GM19351 (cell line): ENCODE results near the gene FAM210A.
"Not testable (repeated sequence)": the region's sequence is repeated elsewhere in the genome, so short reads cannot be mapped to it uniquely, and the experiment has no call there.

ENCODE experiments used
- ATAC-seq: cut with Tn5 transposase; IDR thresholded peaks from one replicate; pipeline ENCODE4 v1.9.1; 2021; ENCODE audit warnings: mild to moderate bottlenecking, moderate library complexity; ENCODE audit not compliant: unreplicated experiment

FAM210A gene, protein sequence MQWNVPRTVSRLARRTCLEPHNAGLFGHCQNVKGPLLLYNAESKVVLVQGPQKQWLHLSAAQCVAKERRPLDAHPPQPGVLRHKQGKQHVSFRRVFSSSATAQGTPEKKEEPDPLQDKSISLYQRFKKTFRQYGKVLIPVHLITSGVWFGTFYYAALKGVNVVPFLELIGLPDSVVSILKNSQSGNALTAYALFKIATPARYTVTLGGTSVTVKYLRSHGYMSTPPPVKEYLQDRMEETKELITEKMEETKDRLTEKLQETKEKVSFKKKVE

DNA sequence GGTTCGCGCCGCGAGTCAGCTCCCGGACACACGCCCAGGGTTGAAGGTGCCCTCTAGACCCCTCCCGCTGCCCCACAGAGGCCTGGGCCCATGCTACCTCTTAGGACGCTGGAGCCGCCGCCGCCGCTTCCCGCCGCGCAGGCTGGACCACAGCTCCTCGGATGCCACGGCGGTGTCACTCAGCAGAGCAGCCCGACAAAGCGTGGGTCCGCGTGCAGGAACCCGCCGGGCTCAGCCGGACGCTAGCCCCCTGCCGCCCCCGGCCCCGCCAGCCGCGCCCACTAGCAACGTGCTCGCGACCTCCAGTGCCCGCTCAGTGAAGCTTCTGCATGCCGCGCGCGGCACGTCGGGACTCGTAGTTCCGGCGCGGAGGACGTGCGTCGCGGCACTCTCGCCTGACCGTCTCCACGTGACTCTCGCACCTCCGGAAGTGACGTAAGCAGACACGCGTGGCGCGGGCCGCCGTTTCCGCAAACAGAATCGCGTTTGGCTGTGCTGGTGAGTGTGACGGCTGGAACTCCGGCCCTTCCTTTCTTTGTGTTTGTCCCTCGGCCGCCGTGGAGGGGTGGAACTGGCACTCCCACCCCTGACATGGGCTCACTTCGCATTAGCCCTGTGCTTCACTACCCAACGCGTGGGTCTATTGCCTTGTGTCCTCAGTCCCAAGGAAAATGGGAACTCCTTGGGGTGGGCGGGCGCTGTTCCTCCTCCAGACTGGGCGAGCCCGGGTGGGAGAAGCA lies at the start of gene FAM210A, which contains the start of gene RNMT:
Gene FAM210A (minus strand): TSS at position 327 of the 740 bp plus-strand sequence. CDS start 44,481 bp downstream, outside the sequence.
Gene RNMT (plus strand): TSS at position 442 of the 740 bp plus-strand sequence. CDS start 4,845 bp downstream, outside the sequence.
- peak; percentile 90 for ATAC-seq

DNA sequence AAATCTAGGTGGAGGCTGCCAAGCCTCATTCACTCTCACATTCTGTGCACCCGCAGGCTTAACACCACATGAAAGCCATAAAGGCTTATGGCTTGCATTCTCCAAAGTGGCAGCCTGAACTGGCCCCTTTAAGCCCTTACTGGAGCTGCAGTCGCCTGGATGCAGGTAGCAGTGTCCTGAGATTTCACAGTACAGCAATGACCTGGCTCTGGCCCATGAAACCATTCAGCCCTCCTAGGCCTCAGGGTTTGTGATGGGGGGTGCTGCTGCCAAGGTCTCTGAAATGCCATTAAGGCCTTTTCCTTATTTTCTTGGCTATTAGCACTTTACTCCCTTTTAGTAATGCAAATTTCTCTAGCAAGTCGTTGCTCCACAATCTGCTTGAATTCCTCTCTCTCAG lies 48.7 kb upstream of the FAM210A start:
- no peak for ATAC-seq

DNA sequence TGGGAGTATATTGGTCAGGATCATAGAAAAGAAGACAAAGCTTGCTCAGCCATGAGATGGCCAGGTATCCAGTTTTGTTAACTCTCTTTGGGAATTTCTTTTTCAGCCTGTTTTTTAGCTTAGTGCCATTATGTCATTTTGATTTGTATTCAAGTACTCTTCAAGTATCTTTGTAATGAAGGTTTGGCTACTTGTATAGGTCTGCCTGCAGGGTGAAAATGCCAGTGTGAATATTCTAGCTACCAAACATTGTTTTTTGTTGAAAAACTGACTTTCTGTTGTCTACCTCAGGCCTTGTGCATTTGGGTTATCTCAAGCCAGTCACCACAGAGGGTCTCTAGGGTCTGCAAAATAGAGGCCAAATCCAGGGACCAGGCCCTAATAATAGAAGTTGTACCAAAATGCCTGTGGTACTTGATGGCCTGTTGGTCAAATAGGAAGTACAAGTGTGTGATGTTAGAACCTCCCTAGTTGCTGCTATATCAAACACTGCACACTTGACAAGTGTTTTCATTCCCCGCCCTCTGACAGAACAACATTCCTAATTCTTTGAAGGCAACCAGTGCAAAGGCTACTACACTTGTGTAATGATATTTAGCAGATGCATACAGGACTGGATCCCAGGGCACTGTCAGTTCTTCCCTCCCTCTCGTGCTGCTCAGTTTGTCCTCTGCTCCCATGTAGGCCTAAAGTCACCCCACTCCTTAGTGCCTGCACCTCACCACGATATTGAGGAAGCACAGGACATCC lies 36.5 kb upstream of the FAM210A start:
- ATAC-seq: no peak

DNA sequence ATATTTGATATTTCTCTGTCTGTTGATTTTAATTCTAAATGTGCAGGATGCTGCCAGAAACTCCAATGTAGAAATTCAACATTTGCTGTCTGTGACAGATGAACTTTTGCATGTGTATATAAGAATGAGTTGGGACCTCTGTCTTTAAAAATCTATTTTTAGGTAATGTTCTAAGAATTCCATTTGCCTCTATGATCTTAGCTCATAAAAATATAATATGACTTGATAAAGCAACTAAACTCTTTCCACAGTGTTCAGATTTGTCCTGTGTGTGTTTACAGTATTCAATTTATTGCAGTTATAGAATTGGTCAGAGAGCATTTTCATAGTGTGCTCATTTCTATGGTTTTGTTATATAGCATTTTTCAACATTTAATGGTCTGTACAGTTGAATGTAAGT lies 33.7 kb upstream of the FAM210A start:
- no peak for ATAC-seq

DNA sequence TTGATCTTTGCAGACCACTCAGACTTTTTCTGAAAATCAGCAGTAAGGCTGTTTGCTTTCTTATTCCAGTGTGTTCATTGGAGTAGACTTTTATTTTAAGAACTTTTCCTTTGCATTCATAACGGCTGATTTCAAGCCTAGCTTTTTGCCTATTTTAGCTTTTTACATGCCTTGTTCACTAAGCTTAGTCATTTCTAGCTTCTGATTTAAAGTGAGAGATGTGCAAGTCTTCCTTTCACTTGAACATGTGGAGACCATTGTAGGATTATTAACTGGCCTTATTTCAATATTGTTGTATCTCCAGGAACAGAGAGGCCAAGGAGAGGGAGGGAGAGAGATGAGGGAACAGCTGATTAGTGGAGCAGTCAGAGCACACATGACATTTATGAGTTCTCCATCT lies 32.3 kb upstream of the FAM210A start:
- ATAC-seq: no peak

DNA sequence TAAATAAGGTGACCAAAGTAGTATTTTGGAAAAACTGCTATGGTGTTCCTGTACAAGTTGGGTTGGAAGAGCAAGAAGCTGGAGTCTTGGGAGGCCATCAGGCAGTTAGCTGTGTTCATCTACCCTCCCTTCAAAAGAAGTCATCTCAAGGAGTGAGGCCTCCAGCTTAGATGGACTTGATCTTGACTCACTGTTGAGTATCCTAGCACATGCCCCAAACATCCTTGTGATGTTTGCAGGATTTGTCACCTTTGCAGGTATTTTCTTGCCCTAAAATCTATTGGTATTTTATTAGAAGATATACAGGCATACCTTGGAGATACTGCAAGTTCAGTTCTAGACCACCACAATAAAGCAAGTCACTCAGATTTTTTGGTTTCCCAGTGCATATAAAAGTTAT lies 30.3 kb upstream of the FAM210A start:
- no peak for ATAC-seq

DNA sequence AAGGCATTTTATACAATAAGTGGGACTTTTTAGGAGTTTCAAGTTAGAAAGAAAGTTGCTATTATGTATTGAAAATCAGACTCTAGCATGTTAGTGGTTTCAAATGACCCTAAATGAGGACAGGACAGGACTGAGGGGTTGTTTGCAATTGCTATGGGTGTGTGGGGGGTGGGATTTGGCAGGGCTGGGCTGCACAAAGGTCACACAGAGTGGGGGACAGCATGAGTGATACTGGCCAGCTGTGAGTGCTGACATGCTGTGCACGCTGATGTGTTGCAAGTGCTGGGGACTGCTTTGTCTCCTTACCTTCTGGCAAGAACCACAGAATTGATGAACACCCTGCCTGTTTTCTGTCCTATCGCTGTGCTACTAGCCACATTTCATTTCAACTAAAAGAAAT lies 29.9 kb upstream of the FAM210A start:
- no peak for ATAC-seq

DNA sequence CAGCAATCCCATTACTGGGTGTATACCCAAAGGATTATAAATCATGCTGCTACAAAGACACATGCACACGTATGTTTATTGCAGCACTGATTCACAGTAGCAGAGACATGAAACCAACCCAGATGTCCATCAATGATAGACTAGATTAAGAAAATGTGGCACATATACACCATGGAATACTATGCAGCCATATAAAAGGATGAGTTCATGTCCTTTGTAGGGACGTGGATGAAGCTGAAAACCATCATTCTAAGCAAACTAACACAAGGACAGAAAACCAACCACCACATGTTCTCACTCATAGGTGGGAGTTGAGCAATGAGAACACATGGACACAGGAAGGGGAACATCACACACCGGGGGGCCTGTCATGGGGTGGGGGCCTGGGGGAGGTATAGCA lies 25.2 kb upstream of the FAM210A start:
- ATAC-seq: not testable (repeated sequence)

DNA sequence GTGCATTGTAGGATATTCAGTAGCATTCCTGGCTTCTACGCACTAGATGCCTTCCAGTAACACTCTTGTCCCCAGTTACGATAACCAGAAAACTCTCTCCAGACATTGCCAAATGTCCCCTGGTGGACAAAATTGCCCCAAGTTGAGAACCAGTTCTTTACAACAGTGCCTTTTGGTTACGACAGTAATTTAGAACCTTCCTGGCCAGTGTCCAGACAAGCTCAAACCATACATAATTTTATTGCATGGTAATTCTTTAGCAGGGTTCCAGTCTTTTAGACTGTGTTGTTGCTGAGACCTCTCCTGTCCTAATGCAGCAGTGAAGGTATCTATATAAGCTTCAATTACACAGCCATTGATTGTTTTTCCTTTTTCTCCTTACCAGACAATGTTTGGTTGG lies 20.3 kb upstream of the FAM210A start:
- no peak for ATAC-seq

DNA sequence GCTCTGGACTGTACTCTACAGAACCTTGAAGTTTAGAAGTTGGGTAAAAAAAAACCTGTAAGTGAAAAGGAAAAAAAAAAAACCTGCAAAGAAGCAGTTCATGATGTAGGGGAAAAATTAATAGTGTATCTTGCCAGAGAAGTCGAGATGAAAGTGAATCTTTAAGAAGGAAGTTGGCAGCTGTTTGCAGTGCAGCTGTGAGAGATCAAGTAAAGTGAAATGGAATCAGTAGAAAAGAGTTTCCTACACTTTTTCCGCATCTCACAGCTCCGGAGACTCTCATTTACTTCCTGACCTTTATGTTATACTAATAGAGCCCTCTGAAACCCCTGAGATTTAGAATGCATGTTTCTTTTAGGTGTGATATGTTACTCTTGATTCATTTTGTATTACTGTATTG lies 19.3 kb upstream of the FAM210A start:
- no peak for ATAC-seq

DNA sequence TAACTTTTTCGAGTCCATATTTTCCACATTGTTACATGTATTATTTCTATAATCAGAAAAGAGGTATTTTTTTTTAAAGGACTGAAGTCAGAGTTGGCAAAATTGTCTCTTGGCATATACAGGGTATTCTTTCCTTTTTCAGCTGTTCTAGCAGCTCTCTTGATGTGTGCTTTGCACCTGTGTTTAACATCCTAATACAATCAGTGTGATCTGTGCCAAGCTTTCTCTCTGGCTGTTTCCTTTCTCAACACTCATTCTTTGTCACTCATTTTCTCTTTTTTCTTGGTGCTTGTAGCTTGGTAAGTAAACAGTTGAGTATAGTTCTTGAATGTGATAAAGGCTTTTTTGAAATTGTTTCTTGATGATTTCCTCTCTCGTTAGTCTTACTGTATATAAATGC lies 9.3 kb upstream of the FAM210A start:
- ATAC-seq: no peak

DNA sequence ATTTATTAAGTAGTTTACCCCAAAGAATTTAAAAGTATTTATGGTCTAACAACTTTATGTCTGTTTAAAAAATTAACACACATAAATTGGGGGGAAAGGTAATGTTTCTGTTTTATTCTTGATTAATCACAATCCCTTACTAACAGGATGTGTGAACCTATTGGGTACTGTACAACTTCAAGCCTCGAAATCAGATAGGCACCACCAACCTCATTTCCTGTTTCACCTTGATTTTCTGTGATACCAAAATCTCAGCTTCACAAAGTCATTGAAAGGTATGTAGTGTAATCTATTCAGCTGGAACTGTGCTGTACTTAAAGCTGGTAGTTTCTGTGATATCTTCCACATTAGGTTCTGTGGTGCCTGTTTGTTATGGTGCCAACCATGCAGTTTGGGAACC lies 4.1 kb upstream of the FAM210A start:
- ATAC-seq: no peak

DNA sequence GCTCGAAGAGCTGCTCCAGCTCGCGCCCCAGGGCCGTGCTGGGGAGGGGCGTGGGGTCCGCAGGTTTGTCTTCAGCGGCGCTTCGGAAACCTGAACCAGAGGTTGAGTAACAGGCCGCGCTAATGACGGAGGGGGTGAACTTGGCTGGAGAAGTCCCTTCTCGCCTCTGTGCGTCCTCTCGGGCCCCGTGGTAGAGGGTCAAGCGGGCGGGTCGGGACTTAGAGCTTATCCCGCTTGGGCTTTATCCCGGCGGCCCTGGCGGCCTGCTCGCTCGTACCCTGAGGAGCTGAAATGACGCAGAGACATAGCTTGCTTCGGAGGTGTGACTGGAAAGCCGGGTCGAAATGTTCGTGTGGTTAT lies 594 bp upstream of the FAM210A start:
- ATAC-seq: peak; percentile 18

DNA sequence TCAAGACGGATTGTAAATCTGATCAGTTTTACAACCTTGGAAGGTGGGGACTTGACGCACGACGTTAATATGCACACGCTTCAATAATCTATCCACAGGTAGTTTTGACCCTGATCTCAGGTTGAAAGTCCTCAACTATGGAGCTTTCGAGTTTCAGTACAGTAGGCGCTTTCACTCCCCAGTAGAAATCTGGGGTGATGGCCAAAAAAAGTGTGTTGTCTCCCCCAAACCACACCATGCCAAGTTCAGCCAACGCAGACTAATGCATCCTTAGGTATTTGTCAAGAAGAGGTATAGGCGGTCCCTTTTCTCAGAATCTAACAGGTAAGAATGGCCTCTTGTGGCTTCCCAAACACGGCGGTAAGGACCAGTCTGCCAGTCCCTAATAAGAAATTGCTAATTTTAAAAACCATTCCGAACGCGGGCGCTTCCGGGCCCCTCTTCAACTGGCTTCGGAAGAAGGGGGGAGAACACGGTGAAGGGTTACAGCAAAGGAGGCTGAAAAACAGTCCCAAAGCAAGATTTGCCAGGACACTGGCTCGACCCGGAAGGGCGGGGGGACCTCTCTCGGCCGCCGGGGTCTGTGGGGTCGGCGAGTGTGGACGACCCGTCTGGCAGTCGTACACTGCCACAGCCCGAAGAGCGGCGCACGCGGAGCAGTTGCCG lies 659 bp downstream of the FAM210A start:
- peak; percentile 19 for ATAC-seq

DNA sequence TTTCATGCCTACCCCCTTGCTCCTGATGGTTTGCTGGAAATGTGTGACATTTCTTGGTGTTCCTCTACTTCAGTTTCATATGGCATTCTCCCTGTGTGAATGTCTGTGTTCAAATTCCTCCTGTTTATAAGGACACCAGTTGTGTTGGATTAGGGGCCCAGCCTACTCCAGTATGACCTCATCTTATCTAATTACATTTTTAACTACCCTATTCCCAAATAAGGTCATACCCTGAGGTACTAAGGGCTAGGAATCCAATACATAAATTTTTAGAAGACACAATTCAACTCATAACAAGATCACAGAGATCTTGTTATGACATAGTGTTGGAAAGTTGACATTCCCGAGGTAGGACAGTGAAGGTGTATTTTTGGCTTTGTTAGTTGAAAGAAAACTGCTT lies 5.5 kb downstream of the FAM210A start:
- ATAC-seq: no peak

DNA sequence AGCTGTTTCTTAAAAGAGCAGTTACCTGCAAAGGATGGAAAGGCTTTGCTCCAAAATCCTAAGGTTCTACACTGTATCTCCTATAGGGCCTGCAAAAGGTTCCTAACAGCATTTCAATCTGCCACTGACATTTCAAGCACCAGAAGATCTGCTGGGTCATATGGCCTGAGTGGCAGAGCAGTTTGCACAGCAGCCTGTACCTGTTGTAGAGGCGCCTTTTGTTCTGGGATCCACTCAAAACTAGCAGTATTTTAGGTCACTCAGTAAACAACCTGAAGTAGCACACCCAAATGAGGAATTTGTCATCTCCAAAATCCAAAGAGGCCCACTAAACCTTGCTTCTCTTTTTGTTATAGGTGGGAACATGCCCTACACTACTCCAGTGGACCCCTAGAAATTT lies 6.2 kb downstream of the FAM210A start:
- no peak for ATAC-seq

DNA sequence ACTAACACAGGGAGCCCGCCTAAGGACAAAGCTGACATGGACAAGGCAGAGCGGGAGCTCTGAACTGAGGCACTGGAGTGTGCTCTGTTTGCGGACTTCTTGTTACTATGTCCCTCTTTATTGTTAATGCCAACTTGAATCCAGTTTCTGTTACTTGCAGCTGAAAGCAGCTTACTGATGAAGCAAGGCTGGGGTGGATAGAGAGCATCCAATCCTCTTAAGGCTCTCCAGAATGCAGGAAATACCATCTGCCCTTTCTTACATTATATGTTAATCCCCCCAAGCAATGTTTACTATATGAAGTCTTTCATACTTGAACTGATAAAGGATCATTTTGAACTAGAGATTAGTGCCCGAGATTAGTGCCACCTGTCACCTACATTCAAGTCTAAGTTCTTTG lies 9.4 kb downstream of the FAM210A start:
- ATAC-seq: no peak

DNA sequence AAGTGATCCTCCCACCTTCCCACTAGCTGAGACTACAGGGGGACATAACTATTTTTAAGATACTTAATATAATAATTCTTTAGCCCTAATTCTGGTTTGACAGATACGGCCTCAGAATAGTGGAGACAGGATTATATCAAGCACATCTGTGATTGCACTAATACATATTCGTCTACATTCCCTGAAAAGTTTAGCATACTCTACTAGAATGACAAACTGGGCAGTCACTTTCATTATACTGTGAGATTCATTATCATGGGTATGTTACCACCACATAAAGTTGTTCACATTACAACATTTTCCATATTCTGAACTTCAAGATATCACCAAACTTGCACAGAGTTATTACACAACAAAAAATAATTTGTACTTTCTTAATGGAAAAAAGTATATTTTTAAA lies 11.0 kb downstream of the FAM210A start:
- no peak for ATAC-seq

DNA sequence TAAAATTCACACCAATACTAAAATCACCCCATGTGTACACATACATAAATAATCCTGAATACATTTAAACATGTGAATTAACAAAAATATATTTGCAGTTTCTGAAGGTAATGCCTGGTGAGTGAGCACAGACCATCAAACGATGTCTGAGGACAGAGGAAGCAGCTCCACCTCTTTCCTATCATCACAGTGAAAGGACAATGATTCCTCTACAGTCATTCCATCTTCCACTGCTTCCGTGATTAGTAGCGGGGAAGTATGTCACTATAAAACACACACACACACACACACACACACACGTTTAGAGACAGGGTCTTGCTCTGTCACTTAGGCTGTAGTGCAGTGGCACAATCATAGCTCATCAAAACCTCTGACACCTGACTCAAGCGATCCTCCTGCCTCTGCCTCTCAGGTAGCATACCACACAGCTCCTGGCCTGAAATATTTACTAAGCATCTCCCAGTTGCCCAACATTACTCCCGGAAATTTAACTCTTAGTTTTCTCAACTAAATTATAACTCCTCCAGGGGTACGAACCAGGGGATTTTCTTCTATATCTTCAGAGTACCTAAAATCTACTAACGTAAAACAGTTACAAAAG lies 12.8 kb downstream of the FAM210A start:
- ATAC-seq: no peak

DNA sequence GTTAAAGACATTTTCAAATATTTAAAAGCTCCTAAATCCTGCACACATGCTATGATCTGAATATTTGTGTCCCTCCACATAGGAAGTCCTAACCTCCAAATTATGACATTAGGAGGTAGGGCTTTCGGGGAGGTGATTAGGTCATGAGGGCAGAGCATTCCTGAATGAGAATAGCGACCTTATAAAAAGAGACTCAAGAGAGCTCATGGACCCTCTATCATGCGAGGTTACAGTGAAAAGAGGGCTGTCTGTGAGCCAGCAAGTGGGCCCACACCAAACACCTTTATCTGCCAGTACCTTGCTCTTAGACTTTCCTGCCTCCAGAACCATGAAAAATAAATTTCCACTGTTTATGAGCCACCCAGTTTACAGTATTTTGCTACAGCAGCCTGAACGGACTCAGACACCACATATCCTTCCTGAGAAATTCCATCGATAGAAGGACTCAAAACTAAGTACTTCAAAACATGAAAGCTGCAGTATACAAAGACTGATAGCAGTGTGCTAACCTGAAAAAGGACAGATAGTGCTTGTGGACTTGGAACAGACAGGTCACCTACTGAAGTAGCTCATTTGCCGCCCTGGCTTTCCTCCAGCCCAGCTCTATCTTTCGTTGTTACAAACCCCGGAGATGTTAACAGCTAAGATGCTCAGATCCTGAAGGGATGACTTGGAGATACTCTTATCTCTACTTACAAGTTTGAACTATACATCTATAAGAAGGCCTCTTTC lies 13.8 kb downstream of the FAM210A start:
- ATAC-seq: no peak
